ENCODE data around the gene BTNL2. TPM values are rescaled to one million over a fixed set of nuclear protein-coding genes. Genes with fewer than 3 reads are reported as not detected.

The BTNL2 gene
- total RNA-seq, 4 donors from 2014 or later: not detected

DNA sequence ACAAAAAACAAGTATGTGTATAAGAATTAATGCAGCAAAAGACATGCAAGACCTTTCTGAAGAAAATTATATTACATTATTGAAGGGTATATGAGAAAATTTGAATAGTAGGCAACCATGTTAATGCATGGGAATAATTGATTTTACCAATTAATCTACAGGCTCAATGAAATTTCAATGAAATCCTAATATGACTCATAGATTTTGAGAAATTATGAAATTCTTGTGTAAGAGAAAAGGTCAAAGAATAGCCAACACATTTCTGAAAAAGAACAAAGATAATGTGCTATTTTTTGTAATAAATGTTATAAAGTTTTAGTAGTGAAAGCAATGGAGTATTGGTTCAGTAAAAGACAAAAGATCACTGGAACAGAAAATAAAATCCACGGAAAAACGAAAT is 53.6 kb downstream of the BTNL2 start:
- DNase-seq: no peak
- Histone ChIP-seq H3K9me3 (no peaks in the 10 kb centered on the region), H3K4me1 (no peaks in the 10 kb centered on the region), H3K4me3 (no peak overlapping the region), H3K27ac (no peak overlapping the region), H3K27me3 (no peaks in the 10 kb centered on the region), H3K36me3 (no peaks in the 10 kb centered on the region)
- intact Hi-C loops (cut with DNase I; ENCODE audit: low total_unique reads): no loop called here
- TF ChIP-seq POLR2A (IDR thresholded peaks at IDR 0.05): no peak
- TF ChIP-seq, protein P1, sequence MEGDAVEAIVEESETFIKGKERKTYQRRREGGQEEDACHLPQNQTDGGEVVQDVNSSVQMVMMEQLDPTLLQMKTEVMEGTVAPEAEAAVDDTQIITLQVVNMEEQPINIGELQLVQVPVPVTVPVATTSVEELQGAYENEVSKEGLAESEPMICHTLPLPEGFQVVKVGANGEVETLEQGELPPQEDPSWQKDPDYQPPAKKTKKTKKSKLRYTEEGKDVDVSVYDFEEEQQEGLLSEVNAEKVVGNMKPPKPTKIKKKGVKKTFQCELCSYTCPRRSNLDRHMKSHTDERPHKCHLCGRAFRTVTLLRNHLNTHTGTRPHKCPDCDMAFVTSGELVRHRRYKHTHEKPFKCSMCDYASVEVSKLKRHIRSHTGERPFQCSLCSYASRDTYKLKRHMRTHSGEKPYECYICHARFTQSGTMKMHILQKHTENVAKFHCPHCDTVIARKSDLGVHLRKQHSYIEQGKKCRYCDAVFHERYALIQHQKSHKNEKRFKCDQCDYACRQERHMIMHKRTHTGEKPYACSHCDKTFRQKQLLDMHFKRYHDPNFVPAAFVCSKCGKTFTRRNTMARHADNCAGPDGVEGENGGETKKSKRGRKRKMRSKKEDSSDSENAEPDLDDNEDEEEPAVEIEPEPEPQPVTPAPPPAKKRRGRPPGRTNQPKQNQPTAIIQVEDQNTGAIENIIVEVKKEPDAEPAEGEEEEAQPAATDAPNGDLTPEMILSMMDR (IDR thresholded peaks at IDR 0.05): no peak

Small RNA genes lying within 50 kb of the gene (small RNA-seq; reads per million reads assigned to genes)
- gene RNU6-603P: not detected

Other genes with a start within 250 kb of the BTNL2 start
- 10 to 100 TPM in 3 of 4 donors, 1 to 10 TPM in 1; 9.2 to 54.8 (median 20.2) TPM for gene EGFL8, start 242.6 kb downstream of the BTNL2 start, total RNA-seq
- gene AGPAT1, start 231.1 kb downstream of the BTNL2 start, total RNA-seq: 10 to 100 TPM; 14.2 to 71.2 (median 37.7) TPM
- gene RNF5, start 228.8 kb downstream of the BTNL2 start, total RNA-seq: 10 to 100 TPM; 45.6 to 84.7 (median 56.3) TPM
- gene AGER, start 222.9 kb downstream of the BTNL2 start, total RNA-seq: 10 to 100 TPM in 1 of 4 donors, 1 to 10 TPM in 1, under 1 TPM in 1, not detected in 1; 0.59 to 12.4 (median 2.5) TPM
- 100 to 1,000 TPM in 1 of 4 donors, 10 to 100 TPM in 3; 35.1 to 150 (median 57.7) TPM for gene PBX2, start 217.0 kb downstream of the BTNL2 start, total RNA-seq
- gene GPSM3, start 214.5 kb downstream of the BTNL2 start, total RNA-seq: 1 to 10 TPM in 3 of 4 donors, not detected in 1; 2.3 to 9.7 (median 3.5) TPM
- 10 to 100 TPM; 10.9 to 75.2 (median 28.6) TPM for gene NOTCH4, start 183.1 kb downstream of the BTNL2 start, total RNA-seq
- gene TSBP1, start 35.3 kb downstream of the BTNL2 start, total RNA-seq: not detected
- 100 to 1,000 TPM; 130 to 356 (median 227) TPM for gene HLA-DRA, start 32.7 kb upstream of the BTNL2 start, total RNA-seq
- 100 to 1,000 TPM in 2 of 4 donors, under 1 TPM in 1, not detected in 1; 0.76 to 171 (median 107) TPM for gene HLA-DRB5, start 123.1 kb upstream of the BTNL2 start, total RNA-seq
- 100 to 1,000 TPM in 2 of 4 donors, 10 to 100 TPM in 2; 15.9 to 197 (median 79.2) TPM for gene HLA-DRB1, start 182.7 kb upstream of the BTNL2 start, total RNA-seq
- 10 to 100 TPM in 3 of 4 donors, 1 to 10 TPM in 1; 3.8 to 41.8 (median 22.7) TPM for gene HLA-DQA1, start 230.2 kb upstream of the BTNL2 start, total RNA-seq